OCI-LY3 (cell line): ENCODE data around the gene FAM89A.

Experiments used
- CTCF ChIP-seq: fragments of 200-600, 300-600 bp; sonication (generic); IDR thresholded peaks from 2 replicates; pipeline ENCODE4 v1.5.1; 2014; ENCODE audit warnings: antibody characterized with exemption, low read length, low read depth
- EZH2phosphoT487 ChIP-seq: fragments of 200-600 bp; shearing (Covaris generic); IDR thresholded peaks from 2 replicates; pipeline ENCODE4 v1.6.1; 2018; ENCODE audit warnings: antibody characterized with exemption, mixed run types, low read depth

- no peak for TF ChIP-seq CTCF
- no peak for TF ChIP-seq EZH2phosphoT487
Observed at GRCh38 chr1:230992100-230992774, 47.8 kb downstream of the FAM89A start.
